HL-60 (cell line): ENCODE results near the gene IMMP2L.

Source experiments
- DNase-seq, 2 experiments: peaks; one replicate each; pipeline ENCODE4 v3.0.0-alpha.2; 2010 to 2020; ENCODE audit warnings: low read depth in 1 of 2, low spot score in 1 of 2
- H3K27ac ChIP-seq: fragments of 250-450 bp; sonication (Bioruptor Pico); replicated peaks from 2 replicates; pipeline ENCODE4 v1.5.1; 2020; ENCODE audit warnings: mild to moderate bottlenecking, moderate library complexity
- H3K27me3 ChIP-seq: fragments of 250-450 bp; sonication (Bioruptor Pico); 2 replicates; pipeline ENCODE4 v1.5.1; 2021; ENCODE audit warnings: mild to moderate bottlenecking, moderate library complexity; ENCODE audit not compliant: insufficient read depth, poor library complexity, severe bottlenecking
- H3K4me3 ChIP-seq: replicated peaks from 2 replicates; pipeline ENCODE4 v1.5.1; 2011; ENCODE audit warnings: mild to moderate bottlenecking, control low read depth, low read length; ENCODE audit not compliant: insufficient read depth
- GABPA ChIP-seq: IDR thresholded peaks from 2 replicates; pipeline ENCODE4 v1.6.1; 2012; ENCODE audit warnings: low read depth
- POLR2AphosphoS5 ChIP-seq: IDR thresholded peaks from 2 replicates; pipeline ENCODE4 v1.6.1; 2012; ENCODE audit warnings: low read depth
- REST ChIP-seq: IDR thresholded peaks from 2 replicates; pipeline ENCODE4 v1.6.1; 2012; ENCODE audit warnings: low read depth; ENCODE audit not compliant: insufficient replicate concordance
- SPI1 ChIP-seq: IDR thresholded peaks from 2 replicates; pipeline ENCODE4 v1.6.1; 2012; ENCODE audit warnings: low read depth, mild to moderate bottlenecking, borderline replicate concordance
- TF ChIP-seq, protein P1 (sequence below): IDR thresholded peaks from one replicate; pipeline ENCODE4 v1.5.1; 2011; ENCODE audit warnings: low read length, control low read depth, inconsistent platforms; ENCODE audit not compliant: insufficient read depth

Gene IMMP2L

GRCh38 chr7:111026343-111026742, 535.9 kb downstream of the IMMP2L start:
- H3K4me3 ChIP-seq = no peak overlapping the region
- H3K27me3 ChIP-seq = no peaks in the 10 kb centered on the region
- H3K27ac ChIP-seq = no peak overlapping the region
- no peak for TF ChIP-seq REST
- no peak for TF ChIP-seq POLR2AphosphoS5
- no peak for TF ChIP-seq GABPA
- TF ChIP-seq, protein P1, sequence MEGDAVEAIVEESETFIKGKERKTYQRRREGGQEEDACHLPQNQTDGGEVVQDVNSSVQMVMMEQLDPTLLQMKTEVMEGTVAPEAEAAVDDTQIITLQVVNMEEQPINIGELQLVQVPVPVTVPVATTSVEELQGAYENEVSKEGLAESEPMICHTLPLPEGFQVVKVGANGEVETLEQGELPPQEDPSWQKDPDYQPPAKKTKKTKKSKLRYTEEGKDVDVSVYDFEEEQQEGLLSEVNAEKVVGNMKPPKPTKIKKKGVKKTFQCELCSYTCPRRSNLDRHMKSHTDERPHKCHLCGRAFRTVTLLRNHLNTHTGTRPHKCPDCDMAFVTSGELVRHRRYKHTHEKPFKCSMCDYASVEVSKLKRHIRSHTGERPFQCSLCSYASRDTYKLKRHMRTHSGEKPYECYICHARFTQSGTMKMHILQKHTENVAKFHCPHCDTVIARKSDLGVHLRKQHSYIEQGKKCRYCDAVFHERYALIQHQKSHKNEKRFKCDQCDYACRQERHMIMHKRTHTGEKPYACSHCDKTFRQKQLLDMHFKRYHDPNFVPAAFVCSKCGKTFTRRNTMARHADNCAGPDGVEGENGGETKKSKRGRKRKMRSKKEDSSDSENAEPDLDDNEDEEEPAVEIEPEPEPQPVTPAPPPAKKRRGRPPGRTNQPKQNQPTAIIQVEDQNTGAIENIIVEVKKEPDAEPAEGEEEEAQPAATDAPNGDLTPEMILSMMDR = no peak
- TF ChIP-seq SPI1 = no peak
- DNase-seq = no peak

DNA sequence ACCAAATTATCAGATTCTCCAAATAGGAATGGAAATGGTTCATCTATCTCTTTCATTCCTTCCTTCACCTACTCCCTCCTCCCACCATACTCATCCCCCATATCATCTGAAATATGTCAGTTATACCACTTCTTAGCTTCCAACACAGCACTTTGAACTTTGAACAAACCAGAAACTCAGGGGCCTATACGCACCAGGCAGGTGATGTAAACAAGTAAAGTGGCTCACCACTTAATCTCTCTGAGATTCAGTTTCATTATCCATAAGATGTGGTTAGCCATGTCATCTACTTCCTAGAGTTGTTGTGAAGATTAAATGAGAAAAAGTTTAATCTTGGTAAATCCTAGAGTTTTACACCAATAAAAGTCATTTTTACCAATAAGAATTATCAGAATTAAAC, 537.3 kb downstream of the IMMP2L start:
- Histone ChIP-seq H3K27ac (no peak overlapping the region), H3K4me3 (no peak overlapping the region), H3K27me3 (no peaks in the 10 kb centered on the region)
- no peak for TF ChIP-seq GABPA
- no peak for TF ChIP-seq SPI1
- TF ChIP-seq, protein P1 = no peak
- TF ChIP-seq REST = no peak
- TF ChIP-seq POLR2AphosphoS5 = no peak
- DNase-seq = no peak

DNA sequence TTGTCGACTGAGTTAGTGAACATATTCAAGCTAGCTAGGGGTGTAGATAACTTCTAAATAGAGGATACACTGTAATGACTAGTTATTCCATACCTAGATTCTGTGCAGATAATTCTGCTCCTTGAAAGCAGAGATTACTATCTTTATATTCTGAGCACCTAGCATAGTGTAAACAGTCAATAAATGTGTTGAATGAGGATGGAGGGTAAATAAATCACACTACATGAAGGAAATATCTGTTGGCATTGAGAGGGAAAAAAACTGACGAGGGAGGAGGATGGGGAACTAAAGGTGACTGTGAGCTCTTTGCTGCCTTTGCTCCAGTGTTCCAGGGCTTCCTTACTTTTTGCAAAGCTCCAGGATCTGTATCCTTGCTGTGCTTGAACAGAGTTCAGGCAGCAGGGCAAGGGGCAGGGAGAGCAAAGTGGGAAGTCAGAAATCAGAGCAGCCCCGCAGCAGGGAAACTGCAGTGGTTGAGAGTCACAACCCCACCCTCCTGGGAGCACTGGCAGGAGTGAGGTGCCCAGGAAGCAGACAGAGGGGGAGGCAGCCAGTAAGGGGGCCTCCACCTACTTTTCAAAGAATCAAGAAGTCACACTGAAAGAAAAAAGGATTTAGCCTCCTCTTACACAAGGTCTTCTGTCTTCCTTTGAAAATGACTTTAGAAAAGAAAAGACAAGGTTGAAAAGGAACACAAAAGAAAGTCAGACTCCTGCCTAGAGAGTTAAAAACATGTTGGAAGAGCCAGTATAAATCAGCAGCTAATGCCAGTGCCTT, 543.1 kb downstream of the IMMP2L start:
- no peak for TF ChIP-seq GABPA
- TF ChIP-seq SPI1 = no peak
- no peak for TF ChIP-seq POLR2AphosphoS5
- Histone ChIP-seq H3K4me3 (no peak overlapping the region), H3K27ac (no peak overlapping the region), H3K27me3 (no peaks in the 10 kb centered on the region)
- DNase-seq = no peak

GRCh38 chr7:111018447-111018846, 543.8 kb downstream of the IMMP2L start:
- TF ChIP-seq, protein P1 = no peak
- TF ChIP-seq SPI1 (no peak), REST (no peak), POLR2AphosphoS5 (no peak), GABPA (no peak)
- Histone ChIP-seq H3K4me3 (no peak overlapping the region), H3K27me3 (no peaks in the 10 kb centered on the region), H3K27ac (no peak overlapping the region)
- no peak for DNase-seq
